Central memory CD8-positive, alpha-beta T cell (primary cell): ENCODE data around the gene ADARB2.
"Not testable (repeated sequence)": the region's sequence is repeated elsewhere in the genome, so short reads cannot be mapped to it uniquely, and the experiment has no call there.

ENCODE experiments used
- ATAC-seq: fragments of 150-1000 bp; cut with Tn5 transposase; replicated peaks from 2 replicates; pipeline ENCODE4 v1.10.0; 2022; ENCODE audit warnings: mild to moderate bottlenecking, moderate FRiP score, moderate number of reproducible peaks; ENCODE audit not compliant: poor library complexity, severe bottlenecking; ENCODE audit errors: extremely low read depth
- DNase-seq, 2 donors: peaks; one replicate each; pipeline ENCODE4 v3.0.0; 2021; ENCODE audit warnings: low spot score in 2 of 2
- H3K27ac Mint-ChIP-seq: one replicate; pipeline ENCODE4 v1.8.0; 2022; ENCODE audit warnings: low read depth, mild to moderate bottlenecking, moderate library complexity, mixed read lengths
- H3K27me3 Mint-ChIP-seq: one replicate; pipeline ENCODE4 v1.8.0; 2022; ENCODE audit warnings: mixed read lengths
- H3K36me3 Mint-ChIP-seq: one replicate; pipeline ENCODE4 v1.8.0; 2022; ENCODE audit warnings: mild to moderate bottlenecking, moderate library complexity, mixed read lengths; ENCODE audit not compliant: insufficient read depth
- H3K4me1 Mint-ChIP-seq: one replicate; pipeline ENCODE4 v1.8.0; 2022; ENCODE audit warnings: mixed read lengths
- H3K4me3 Mint-ChIP-seq: one replicate; pipeline ENCODE4 v1.8.0; 2022; ENCODE audit warnings: mild to moderate bottlenecking, moderate library complexity, mixed read lengths
- H3K9me3 Mint-ChIP-seq: one replicate; pipeline ENCODE4 v1.8.0; 2022; ENCODE audit warnings: mixed read lengths

Gene ADARB2

DNA sequence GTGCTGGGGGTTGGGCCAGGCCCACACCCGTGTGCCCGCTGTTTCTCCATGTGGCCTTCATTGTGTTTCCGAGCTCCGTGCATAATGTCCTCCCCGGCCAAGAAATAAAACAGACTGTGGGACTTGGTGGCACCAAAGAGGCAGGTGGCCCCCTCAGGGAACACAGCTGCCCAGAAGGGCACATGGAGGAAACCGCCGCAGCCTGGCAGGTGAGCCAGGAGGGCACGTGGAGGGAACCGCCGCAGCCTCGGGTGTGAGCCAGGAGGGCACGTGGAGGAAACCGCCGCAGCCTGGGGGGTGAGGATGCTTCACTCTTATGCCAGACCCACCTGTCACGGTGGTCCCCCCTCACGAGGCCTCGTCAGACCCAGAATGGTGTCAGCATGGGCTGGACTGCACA is 392.5 kb downstream of the ADARB2 start:
- Mint-ChIP-seq H3K27me3 (peaks cover 21% of the 10 kb centered on the region), H3K4me1 (peaks cover 6% of the 10 kb centered on the region), H3K27ac (no peak overlapping the region), H3K9me3 (no peaks in the 10 kb centered on the region), H3K4me3 (no peak overlapping the region), H3K36me3 (peaks cover 3% of the 10 kb centered on the region)
- DNase-seq (no peak), ATAC-seq (no peak)

DNA sequence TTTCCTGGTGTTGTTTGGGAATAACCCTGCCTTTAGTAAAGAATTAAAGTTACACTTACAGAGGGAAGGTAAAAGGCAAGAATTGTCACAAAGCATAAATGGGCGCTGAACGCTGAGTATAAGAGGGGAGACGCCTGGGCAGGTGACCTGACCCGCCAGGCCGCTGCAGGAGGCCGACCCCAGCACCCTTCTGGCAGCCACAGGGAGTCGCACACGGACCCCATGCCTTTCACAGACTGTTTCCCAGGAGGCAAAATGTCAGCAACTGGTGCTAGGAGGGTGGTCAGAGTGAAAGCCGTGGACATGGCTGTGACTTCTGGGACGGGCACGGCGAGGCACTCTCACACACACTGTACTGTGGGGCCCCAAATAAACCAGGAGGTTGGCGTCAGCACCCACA is 392.9 kb downstream of the ADARB2 start:
- Mint-ChIP-seq H3K27me3 (peaks cover 21% of the 10 kb centered on the region), H3K4me1 (peaks cover 6% of the 10 kb centered on the region), H3K27ac (no peak overlapping the region), H3K36me3 (peaks cover 3% of the 10 kb centered on the region), H3K4me3 (no peak overlapping the region), H3K9me3 (no peaks in the 10 kb centered on the region)
- DNase-seq (no peak), ATAC-seq (no peak)

DNA sequence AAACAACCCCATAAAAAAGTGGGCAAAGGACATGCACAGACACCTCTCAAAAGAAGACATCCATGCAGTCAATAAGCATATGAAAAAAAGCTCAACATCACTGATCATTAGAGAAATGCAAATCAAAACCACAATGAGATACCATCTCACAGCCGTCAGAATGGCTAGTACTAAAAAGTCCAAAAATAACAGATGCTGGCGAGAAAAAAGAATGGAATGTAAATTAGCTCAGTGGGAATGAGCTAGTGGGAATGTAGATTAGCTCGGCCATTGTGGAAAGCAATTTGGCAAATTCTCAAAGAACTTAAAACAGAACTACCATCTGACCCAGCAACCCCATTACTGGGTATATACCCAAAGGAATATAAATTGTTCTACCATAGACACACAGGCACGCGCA is 394.1 kb downstream of the ADARB2 start:
- Mint-ChIP-seq H3K27me3 (peaks cover 20% of the 10 kb centered on the region), H3K4me1 (peaks cover 6% of the 10 kb centered on the region), H3K27ac (no peak overlapping the region), H3K4me3 (no peak overlapping the region), H3K36me3 (peaks cover 3% of the 10 kb centered on the region), H3K9me3 (no peaks in the 10 kb centered on the region)
- DNase-seq: no peak
- no peak for ATAC-seq

DNA sequence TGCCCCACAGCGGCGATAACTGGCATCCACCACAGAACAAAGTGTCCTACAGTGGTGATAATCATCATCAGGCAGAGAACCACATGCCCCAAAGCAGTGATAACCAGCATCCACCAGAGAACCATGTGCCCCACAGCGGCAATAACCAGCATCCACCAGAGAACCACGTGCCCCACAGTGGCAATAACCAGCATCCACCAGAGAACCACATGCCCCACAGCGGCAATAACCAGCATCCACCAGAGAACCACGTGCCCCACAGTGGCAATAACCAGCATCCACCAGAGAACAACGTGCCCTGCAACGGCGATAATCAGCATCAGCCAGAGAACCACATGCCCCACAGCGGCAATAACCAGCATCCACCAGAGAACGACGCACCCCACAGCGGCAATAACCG is 396.3 kb downstream of the ADARB2 start:
- H3K9me3 Mint-ChIP-seq, ATAC-seq, H3K27ac Mint-ChIP-seq, H3K4me3 Mint-ChIP-seq, DNase-seq, H3K36me3 Mint-ChIP-seq, H3K4me1 Mint-ChIP-seq: not testable (repeated sequence)
- peaks cover 17% of the 10 kb centered on the region for H3K27me3 Mint-ChIP-seq

DNA sequence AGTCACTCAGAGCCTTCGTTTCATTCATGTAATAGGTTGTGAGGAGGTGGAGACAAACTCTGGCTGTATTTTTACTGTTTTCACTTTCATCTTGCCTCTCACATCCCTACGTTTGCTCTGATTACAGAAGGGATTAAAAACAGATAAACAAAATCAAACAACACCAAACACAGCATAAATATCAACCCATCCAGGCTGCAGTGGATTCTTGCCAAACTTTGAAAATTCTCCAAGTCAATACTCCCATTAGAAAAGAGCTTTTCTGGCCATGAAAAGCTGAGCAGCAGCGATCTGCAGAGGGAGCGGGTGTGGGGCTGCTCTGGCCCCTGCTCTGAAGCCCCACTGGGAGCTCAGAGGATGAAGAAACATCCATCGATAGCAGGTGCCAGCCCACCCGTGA is 397.9 kb downstream of the ADARB2 start:
- no peak overlapping the region for H3K4me3 Mint-ChIP-seq
- no peaks in the 10 kb centered on the region for H3K9me3 Mint-ChIP-seq
- H3K27me3 Mint-ChIP-seq: peaks cover 27% of the 10 kb centered on the region
- no peak overlapping the region for H3K27ac Mint-ChIP-seq
- no peak for ATAC-seq
- peaks cover 5% of the 10 kb centered on the region for H3K36me3 Mint-ChIP-seq
- DNase-seq: no peak
- H3K4me1 Mint-ChIP-seq: no peaks in the 10 kb centered on the region

DNA sequence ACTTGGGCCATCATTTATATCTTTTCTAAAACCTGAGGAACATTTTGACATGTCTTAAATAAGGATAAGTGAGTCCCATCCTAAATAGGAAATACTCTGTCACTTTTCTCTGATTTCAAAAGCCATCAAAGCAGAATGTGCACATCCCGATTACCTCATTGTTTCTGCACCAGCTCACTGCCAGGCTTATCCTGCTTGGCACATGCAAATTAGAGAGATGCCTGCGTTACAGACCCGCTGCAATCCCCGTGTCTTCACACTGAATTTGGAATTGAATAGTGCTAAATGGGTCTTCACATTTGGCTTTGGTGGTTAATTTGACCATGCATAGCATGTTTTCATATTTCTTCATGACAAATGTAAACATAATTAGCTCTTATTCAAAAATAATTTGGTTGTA is 401.7 kb downstream of the ADARB2 start:
- Mint-ChIP-seq H3K9me3 (no peaks in the 10 kb centered on the region), H3K4me3 (no peak overlapping the region), H3K36me3 (peaks cover 2% of the 10 kb centered on the region), H3K27me3 (peaks cover 34% of the 10 kb centered on the region), H3K4me1 (no peaks in the 10 kb centered on the region), H3K27ac (no peak overlapping the region)
- ATAC-seq (no peak), DNase-seq (no peak)

DNA sequence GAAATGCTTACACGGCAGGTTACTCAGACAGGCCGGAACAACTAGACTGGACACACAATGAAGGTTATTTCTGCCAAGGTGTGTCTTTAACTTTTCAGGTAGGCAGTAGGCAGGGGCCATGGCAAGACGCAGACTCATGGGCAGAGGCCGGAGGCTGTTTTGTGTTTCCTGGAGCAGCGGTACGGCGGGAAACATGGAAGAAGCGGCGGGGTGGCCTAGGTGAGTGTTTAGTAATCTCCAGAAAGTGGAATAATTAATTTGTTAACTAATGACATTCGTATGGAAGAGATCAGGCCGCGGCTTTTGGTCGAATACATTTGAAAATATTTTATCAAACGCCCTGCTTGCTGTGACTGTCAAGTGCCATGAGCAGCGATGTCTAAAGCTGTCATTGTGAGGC is 403.3 kb downstream of the ADARB2 start:
- H3K4me1 Mint-ChIP-seq: no peaks in the 10 kb centered on the region
- H3K27ac Mint-ChIP-seq: no peak overlapping the region
- peaks cover 2% of the 10 kb centered on the region for H3K36me3 Mint-ChIP-seq
- DNase-seq (no peak), ATAC-seq (no peak)
- H3K4me3 Mint-ChIP-seq: no peak overlapping the region
- H3K27me3 Mint-ChIP-seq: peaks cover 34% of the 10 kb centered on the region
- H3K9me3 Mint-ChIP-seq: no peaks in the 10 kb centered on the region

DNA sequence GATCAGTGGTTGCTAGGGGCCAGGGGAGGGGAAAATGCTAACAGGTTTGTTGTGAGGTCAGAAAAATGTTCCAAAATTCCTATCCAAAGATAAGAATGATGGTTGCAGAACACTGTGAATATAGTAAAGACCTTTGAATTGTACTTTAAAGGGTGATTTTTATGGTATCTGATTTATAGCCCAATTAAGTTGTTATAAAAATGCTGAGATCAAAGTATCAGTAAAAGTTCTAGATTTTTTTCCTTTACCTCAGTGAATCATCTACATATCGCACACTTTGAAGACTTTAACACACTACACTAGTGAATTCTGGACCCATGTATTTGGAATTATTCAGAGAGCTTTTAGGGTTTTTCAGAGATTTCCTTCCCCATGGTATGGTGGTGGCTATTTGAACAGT is 405.8 kb downstream of the ADARB2 start:
- DNase-seq: no peak
- no peaks in the 10 kb centered on the region for H3K4me1 Mint-ChIP-seq
- peaks cover 27% of the 10 kb centered on the region for H3K27me3 Mint-ChIP-seq
- no peak overlapping the region for H3K27ac Mint-ChIP-seq
- no peak overlapping the region for H3K4me3 Mint-ChIP-seq
- peaks cover 2% of the 10 kb centered on the region for H3K36me3 Mint-ChIP-seq
- H3K9me3 Mint-ChIP-seq: no peaks in the 10 kb centered on the region
- ATAC-seq: no peak

DNA sequence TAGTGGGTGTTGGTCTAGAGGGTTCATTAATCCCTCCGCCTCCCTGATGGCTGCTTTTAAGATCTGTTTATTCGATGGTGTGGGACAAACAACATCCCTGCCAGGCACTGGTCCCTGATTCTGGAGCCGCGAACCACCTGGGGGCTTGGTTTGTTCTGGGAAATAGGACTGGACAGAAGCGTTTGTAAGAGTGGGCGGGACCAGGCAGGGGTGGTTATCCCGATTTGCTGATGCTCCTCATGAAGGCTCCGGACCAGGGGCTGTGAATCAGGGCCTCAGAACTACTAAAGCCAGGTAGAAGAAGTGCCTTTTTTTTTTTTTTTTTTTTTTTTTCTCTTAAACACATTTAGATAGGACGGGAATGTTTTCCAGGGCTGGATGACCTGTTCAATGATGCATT is 407.7 kb downstream of the ADARB2 start:
- peaks cover 28% of the 10 kb centered on the region for H3K27me3 Mint-ChIP-seq
- DNase-seq (no peak), ATAC-seq (no peak)
- H3K4me1 Mint-ChIP-seq: no peaks in the 10 kb centered on the region
- H3K36me3 Mint-ChIP-seq: no peaks in the 10 kb centered on the region
- H3K27ac Mint-ChIP-seq: no peak overlapping the region
- no peaks in the 10 kb centered on the region for H3K9me3 Mint-ChIP-seq
- no peak overlapping the region for H3K4me3 Mint-ChIP-seq

DNA sequence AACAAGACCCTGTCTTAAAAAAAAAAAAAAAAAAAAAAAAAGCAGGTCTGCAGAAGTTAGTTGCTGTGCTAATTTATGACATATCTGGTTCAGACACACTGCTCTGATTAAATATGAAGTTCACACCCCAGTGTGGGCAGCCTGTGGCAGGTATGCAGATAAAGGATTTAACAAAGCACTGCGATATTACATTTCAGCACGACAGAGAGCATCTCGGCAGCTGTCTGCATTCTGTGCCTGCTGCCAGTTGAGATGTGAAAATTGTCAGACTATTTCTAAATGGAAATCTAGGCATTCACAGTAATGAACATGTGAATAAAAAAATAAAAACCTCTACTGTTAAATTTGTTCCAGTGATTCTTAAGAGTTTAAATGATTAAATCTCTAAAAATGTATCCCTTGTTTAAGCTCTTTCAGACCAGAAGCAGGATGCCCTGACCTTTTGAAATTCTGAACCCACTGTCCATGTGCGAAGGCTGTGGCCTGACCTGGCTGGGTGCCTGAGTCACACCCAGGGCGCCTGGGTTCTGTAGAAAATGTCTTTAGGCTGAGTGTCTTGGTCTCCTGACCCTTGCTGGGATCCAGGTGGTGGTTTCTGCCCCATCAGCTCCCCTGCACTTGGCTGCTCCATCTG is 408.2 kb downstream of the ADARB2 start:
- Mint-ChIP-seq H3K4me1 (no peaks in the 10 kb centered on the region), H3K9me3 (no peaks in the 10 kb centered on the region), H3K27ac (no peak overlapping the region), H3K4me3 (no peak overlapping the region), H3K27me3 (peaks cover 30% of the 10 kb centered on the region), H3K36me3 (no peaks in the 10 kb centered on the region)
- ATAC-seq (no peak), DNase-seq (no peak)

DNA sequence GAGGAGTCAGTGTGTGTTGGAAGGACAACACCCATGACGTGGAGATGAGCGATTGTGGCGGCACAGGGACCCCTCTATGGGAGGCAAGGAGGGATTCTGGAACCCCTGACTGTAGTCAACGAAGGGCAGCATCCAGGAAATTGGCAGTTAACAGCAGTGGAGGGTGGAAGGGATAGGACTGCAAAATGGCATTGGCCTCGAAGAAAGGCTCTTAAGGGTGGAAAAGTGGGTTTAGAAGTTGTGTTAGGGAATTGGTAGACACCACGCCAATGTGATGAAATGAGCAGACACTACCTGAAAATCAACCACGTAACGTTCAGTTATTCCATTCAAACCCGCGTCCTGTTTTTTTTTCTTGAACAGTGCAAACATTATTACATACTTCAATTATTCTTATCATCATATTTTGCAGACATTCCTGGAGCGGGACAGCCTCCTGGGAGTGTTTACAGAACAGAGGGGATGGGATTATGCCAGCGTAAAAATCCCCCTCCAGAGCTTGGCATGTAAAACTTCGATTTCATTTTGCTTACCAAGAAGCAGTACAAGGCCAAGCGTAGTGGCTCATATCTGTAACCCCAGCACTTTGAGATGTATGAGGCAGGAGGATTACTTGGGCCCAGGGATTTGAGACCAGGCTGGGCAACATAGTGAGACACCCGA is 409.0 kb downstream of the ADARB2 start:
- Mint-ChIP-seq H3K9me3 (no peaks in the 10 kb centered on the region), H3K27ac (no peak overlapping the region), H3K36me3 (no peaks in the 10 kb centered on the region), H3K4me3 (no peak overlapping the region), H3K27me3 (peaks cover 30% of the 10 kb centered on the region), H3K4me1 (no peaks in the 10 kb centered on the region)
- DNase-seq (no peak), ATAC-seq (no peak)

DNA sequence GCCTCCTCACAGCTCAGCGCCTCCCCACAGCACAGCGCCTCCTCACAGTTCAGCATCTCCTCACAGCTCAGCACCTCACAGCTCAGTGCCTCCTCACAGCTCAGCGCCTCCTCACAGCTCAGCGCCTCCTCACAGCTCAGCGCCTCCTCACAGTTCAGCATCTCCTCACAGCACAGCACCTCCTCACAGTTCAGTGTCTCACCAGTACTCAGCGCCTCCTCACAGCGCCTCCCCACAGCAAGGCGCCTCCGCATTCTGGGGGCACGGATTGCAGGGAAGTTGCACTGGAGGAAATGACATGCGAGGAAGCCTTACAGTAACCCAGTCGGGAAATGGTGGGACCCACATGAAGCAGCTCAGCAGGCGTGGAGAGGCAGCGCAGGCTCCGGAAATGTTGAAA is 409.6 kb downstream of the ADARB2 start:
- Mint-ChIP-seq H3K4me3 (no peak overlapping the region), H3K27me3 (peaks cover 28% of the 10 kb centered on the region), H3K36me3 (no peaks in the 10 kb centered on the region), H3K27ac (no peak overlapping the region), H3K9me3 (no peaks in the 10 kb centered on the region), H3K4me1 (no peaks in the 10 kb centered on the region)
- no peak for DNase-seq
- ATAC-seq: no peak

DNA sequence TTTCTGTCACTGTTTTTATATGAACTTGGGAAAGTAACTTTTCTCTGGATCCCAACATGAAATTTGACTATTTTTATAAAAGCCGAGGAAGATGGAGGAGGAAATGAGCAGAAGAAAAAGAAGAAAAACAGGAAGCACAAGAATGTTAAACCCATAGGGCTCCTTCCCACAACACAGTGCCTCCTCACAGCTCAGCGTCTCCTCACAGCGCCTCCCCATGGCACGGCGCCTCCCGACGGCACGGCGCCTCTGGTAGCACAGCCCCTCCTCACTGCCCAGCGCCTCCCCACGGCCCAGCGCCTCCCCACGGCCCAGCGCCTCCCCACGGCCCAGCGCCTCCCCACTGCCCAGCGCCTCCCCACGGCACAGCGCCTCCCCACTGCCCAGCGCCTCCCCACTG is 410.8 kb downstream of the ADARB2 start:
- DNase-seq, H3K4me1 Mint-ChIP-seq, ATAC-seq, H3K9me3 Mint-ChIP-seq, H3K4me3 Mint-ChIP-seq, H3K36me3 Mint-ChIP-seq, H3K27ac Mint-ChIP-seq: not testable (repeated sequence)
- H3K27me3 Mint-ChIP-seq: peaks cover 37% of the 10 kb centered on the region
